AG04449 (cell line): ENCODE measurements around the gene KCNMA1.

ENCODE experiments used
- CTCF ChIA-PET: fragments of 350-600 bp; formaldehyde crosslinking; extraction: SDS; loops from one replicate; lab custom pipeline; 2021; ENCODE audit warnings: antibody characterized with exemption; lab: Yijun Ruan, JAX
- POLR2A ChIA-PET: fragments of 400-600, 350-600 bp; formaldehyde crosslinking; extraction: SDS; loops from one replicate; lab custom pipeline; 2020; ENCODE audit warnings: antibody characterized with exemption, inconsistent platforms; lab: Yijun Ruan, JAX
- DNase-seq: peaks from one replicate; pipeline ENCODE4 v3.0.0-alpha.2; 2010; ENCODE audit warnings: low read depth, low spot score
- H3K4me3 ChIP-seq: 2 replicates; pipeline ENCODE4 v1.5.1; 2011; ENCODE audit warnings: low read depth, mild to moderate bottlenecking, control low read depth, low read length
- CTCF ChIP-seq: IDR thresholded peaks from one replicate; pipeline ENCODE4 v1.5.1; 2011; ENCODE audit warnings: mild to moderate bottlenecking, moderate library complexity, low read length, control low read depth, inconsistent platforms; ENCODE audit not compliant: insufficient read depth; ENCODE audit errors: missing control alignments

The KCNMA1 gene

DNA sequence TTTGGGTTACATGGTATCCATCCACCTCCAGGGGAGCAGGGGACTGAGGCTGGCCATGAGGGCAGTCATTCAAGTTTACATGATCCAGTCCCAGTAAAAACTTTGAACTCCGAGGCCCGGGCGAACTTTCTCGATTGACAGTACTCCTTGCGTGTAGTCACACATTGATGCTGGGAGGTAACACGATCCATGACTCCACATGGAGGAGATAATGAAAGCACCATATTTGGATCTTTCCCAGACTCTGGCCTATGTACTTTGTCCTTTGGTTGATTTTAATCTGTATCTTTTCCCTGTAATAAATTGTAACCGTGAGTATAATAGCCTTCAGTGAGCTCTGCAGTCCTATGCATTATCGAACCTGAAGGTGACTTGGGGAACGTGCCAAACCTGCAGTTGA is 401.6 kb downstream of the KCNMA1 start:
- no peak overlapping the region for H3K4me3 ChIP-seq
- no peak for TF ChIP-seq CTCF
- ChIA-PET CTCF (interaction anchor here (1.0 to 2.7 kb wide), 3 partner anchors 13 to 476 kb away, joined by 5 to 12 read pairs (median 5); no protein-coding TSS in a partner anchor), POLR2A (no interaction called here)
- DNase-seq: no peak

DNA sequence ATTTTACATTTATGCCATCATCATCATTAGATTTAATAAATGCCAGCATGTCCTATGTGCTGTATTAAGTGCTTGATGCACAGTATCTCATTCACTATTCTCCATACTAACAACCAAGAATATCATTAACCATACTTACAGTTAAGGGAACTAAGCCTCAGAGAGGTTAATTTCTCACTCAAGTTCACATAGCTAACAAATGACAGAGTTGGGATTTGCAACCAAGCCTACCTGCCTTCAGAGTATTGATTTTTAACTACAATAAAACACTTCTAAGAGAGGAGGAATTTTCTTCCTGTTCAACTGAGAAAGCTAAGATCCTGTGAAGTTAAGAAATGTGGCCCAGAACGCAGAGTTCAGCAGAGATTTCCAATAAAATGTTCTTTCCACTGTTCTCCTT is 403.0 kb downstream of the KCNMA1 start:
- ChIA-PET CTCF (interaction anchor here (0.6 to 1.9 kb wide), 4 partner anchors 36 to 70 kb away, joined by 3 to 5 read pairs (median 3); no protein-coding TSS in a partner anchor), POLR2A (no interaction called here)
- no peak for DNase-seq
- no peak for TF ChIP-seq CTCF
- H3K4me3 ChIP-seq: no peak overlapping the region

DNA sequence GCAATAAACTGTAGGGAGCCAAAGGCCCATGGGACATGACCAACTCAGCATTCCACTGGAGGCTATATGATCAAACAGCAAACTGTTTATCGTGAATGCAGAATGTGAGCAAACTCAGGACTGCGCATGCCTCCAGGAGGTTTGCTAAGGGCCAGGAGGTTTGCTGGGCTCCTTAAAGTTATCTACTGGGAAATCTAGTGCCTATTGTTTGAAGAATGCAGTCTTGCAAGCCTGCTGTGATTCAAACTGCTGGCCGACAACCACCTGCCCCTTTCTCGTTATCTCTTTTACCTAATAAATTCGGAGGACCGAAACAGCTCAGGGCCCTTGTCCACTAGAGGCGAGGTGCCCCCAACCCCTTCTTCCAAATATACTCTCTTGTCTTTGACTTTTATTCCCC is 404.1 kb downstream of the KCNMA1 start:
- ChIA-PET CTCF (no interaction called here), POLR2A (no interaction called here)
- DNase-seq: no peak
- TF ChIP-seq CTCF: no peak
- no peak overlapping the region for H3K4me3 ChIP-seq

- no peak for DNase-seq
These were observed 405.6 kb downstream of the KCNMA1 start for GRCh38 chr10:77231884-77232610.

DNA sequence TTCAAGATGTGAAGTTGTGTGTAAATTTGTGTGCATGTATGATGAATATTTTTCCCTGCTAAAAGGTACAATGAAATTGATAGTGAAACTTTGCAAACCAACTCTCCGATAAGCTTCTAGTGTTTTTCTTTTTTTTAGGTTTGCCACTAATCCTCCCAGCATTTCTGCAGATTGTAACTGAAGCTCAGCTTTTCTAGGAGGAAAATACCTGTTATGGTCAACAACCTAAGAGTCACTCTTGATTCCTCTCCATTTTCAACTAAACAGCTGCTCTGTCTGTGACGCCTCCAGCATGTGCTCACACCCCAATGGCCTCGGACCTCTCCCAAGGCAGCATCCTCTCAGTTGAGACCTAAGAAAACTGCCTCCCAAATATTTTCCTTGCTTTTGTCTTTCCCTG is 406.2 kb downstream of the KCNMA1 start:
- CTCF ChIA-PET: interaction anchor here (0.7 to 1.8 kb wide), 5 partner anchors 10 to 480 kb away, joined by 3 to 10 read pairs (median 3); no protein-coding TSS in a partner anchor
- POLR2A ChIA-PET: no interaction called here

More at GRCh38 chr10:77231884-77232610, 405.6 kb downstream of the KCNMA1 start:
- ChIA-PET CTCF (interaction anchor here (0.7 to 1.8 kb wide), 3 partner anchors 9 to 480 kb away, joined by 3 to 10 read pairs (median 3); no protein-coding TSS in a partner anchor), POLR2A (no interaction called here)
- no peak overlapping the region for H3K4me3 ChIP-seq
- TF ChIP-seq CTCF: no peak

More for the DNA sequence above, 406.2 kb downstream of the KCNMA1 start:
- no peak overlapping the region for H3K4me3 ChIP-seq
- no peak for DNase-seq
- no peak for TF ChIP-seq CTCF
